ENCODE measurements around the gene SYCP3. TPM values are rescaled to one million over a fixed set of nuclear protein-coding genes. Genes with fewer than 3 reads are reported as not detected.
A peak's percentile ranks its signal among the peaks of the same experiment; 100 is the strongest.

The SYCP3 gene
- total and polyA plus RNA-seq, 2 of the 13 experiments (the other 11 are each of a cell fraction or from before 2014, with no cell fraction given) = not detected

DNA sequence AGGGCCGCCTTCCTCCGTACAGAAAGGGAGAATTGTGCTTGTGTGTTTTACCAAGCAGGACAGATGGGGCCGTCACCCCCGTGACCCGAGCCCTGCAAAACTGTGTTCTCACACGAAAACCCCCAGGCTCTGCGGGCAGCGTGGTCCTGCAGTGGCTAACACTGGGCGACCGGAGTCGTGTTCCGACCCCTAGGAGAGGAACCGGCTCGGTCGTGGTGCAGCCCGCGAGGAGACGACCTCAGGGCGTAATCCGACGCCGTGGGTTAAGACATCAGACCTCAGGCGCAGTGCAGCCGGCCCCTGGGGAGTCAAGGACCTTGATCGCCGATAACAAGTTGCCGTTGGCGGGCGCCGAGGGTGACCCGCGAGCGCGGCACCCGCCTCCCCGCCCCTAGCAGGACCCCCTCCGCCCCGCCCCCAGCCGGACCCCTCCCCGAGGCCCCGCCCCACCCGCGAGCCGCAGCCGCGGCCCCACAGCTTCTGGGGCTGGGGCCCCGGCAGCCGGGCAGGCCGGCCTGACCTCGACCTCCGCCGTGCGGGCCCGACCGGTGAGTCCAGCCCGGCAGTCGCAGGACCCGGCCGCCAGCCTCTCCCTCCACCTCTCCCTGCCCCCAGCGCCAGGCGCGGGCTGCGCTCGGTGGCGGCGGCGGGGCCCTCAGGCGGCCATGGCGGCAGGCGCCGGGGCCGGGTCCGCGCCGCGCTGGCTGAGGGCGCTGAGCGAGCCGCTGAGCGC is 41.9 kb downstream of the SYCP3 start, which contains the start of gene CHPT1 (continued):
- TF ChIP-seq ZNF768 (CRISPR knock-in tag; IDR thresholded peaks at IDR 0.05) (0 out of 2 replicates have a peak, but pooled peaks have one; percentile 34), GZF1 (CRISPR knock-in tag; IDR thresholded peaks at IDR 0.05) (no peak), SP140L (CRISPR knock-in tag; IDR thresholded peaks at IDR 0.05; ENCODE audit: borderline replicate concordance) (no peak), SUZ12 (IDR thresholded peaks at IDR 0.05; ENCODE audit: low read depth, low read length) (no peak), ZNF891 (CRISPR knock-in tag; IDR thresholded peaks at IDR 0.05) (0 out of 2 replicates have a peak, but pooled peaks have one; percentile 19), ZBTB20 (CRISPR knock-in tag; IDR thresholded peaks at IDR 0.05; ENCODE audit: borderline replicate concordance, low read depth) (no peak), ZFP36L1 (CRISPR knock-in tag; IDR thresholded peaks at IDR 0.05) (no peak), ZSCAN20 (CRISPR knock-in tag; IDR thresholded peaks at IDR 0.05; ENCODE audit: borderline replicate concordance) (0 out of 2 replicates have a peak, but pooled peaks have one; percentile 28)
- TF ChIP-seq, protein P1, sequence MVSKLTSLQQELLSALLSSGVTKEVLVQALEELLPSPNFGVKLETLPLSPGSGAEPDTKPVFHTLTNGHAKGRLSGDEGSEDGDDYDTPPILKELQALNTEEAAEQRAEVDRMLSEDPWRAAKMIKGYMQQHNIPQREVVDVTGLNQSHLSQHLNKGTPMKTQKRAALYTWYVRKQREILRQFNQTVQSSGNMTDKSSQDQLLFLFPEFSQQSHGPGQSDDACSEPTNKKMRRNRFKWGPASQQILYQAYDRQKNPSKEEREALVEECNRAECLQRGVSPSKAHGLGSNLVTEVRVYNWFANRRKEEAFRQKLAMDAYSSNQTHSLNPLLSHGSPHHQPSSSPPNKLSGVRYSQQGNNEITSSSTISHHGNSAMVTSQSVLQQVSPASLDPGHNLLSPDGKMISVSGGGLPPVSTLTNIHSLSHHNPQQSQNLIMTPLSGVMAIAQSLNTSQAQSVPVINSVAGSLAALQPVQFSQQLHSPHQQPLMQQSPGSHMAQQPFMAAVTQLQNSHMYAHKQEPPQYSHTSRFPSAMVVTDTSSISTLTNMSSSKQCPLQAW (CRISPR knock-in tag; IDR thresholded peaks at IDR 0.05) = peak; percentile 60; the same call in 1 of the 2 replicates
- TF ChIP-seq, protein P2, sequence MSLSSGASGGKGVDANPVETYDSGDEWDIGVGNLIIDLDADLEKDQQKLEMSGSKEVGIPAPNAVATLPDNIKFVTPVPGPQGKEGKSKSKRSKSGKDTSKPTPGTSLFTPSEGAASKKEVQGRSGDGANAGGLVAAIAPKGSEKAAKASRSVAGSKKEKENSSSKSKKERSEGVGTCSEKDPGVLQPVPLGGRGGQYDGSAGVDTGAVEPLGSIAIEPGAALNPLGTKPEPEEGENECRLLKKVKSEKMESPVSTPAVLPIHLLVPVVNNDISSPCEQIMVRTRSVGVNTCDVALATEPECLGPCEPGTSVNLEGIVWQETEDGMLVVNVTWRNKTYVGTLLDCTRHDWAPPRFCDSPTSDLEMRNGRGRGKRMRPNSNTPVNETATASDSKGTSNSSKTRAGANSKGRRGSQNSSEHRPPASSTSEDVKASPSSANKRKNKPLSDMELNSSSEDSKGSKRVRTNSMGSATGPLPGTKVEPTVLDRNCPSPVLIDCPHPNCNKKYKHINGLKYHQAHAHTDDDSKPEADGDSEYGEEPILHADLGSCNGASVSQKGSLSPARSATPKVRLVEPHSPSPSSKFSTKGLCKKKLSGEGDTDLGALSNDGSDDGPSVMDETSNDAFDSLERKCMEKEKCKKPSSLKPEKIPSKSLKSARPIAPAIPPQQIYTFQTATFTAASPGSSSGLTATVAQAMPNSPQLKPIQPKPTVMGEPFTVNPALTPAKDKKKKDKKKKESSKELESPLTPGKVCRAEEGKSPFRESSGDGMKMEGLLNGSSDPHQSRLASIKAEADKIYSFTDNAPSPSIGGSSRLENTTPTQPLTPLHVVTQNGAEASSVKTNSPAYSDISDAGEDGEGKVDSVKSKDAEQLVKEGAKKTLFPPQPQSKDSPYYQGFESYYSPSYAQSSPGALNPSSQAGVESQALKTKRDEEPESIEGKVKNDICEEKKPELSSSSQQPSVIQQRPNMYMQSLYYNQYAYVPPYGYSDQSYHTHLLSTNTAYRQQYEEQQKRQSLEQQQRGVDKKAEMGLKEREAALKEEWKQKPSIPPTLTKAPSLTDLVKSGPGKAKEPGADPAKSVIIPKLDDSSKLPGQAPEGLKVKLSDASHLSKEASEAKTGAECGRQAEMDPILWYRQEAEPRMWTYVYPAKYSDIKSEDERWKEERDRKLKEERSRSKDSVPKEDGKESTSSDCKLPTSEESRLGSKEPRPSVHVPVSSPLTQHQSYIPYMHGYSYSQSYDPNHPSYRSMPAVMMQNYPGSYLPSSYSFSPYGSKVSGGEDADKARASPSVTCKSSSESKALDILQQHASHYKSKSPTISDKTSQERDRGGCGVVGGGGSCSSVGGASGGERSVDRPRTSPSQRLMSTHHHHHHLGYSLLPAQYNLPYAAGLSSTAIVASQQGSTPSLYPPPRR (CRISPR knock-in tag; IDR thresholded peaks at IDR 0.05; ENCODE audit: borderline replicate concordance) = no peak
